GM12873 (cell line): ENCODE measurements around the gene PBX1.

Source experiments
- TF ChIP-seq, protein P1 (sequence below): IDR thresholded peaks from 2 replicates; pipeline ENCODE4 v1.5.1; 2012; ENCODE audit warnings: low read depth, mild to moderate bottlenecking, moderate library complexity, low read length, control low read depth; ENCODE audit not compliant: insufficient read depth; ENCODE audit errors: missing control alignments

PBX1 gene

DNA sequence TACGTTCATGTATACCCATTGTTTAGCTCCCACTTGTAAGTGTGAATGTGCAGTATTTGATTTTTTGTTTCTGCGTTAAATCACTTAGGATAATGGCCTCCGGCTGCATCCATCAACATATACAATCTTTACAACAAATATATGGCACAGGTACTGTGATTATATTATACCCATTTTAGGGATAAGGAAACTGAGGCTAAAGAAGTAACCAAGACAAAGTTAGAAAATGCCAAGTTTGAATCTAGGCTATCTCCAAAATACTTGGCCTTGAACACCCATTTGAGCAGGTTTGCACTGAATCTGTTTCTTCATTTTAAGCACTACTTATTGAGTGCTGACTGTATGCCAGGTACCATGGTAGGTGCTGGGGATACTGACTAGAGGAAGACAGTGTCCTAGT lies 149.6 kb downstream of the PBX1 start:
- TF ChIP-seq, protein P1, sequence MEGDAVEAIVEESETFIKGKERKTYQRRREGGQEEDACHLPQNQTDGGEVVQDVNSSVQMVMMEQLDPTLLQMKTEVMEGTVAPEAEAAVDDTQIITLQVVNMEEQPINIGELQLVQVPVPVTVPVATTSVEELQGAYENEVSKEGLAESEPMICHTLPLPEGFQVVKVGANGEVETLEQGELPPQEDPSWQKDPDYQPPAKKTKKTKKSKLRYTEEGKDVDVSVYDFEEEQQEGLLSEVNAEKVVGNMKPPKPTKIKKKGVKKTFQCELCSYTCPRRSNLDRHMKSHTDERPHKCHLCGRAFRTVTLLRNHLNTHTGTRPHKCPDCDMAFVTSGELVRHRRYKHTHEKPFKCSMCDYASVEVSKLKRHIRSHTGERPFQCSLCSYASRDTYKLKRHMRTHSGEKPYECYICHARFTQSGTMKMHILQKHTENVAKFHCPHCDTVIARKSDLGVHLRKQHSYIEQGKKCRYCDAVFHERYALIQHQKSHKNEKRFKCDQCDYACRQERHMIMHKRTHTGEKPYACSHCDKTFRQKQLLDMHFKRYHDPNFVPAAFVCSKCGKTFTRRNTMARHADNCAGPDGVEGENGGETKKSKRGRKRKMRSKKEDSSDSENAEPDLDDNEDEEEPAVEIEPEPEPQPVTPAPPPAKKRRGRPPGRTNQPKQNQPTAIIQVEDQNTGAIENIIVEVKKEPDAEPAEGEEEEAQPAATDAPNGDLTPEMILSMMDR, result no peak

DNA sequence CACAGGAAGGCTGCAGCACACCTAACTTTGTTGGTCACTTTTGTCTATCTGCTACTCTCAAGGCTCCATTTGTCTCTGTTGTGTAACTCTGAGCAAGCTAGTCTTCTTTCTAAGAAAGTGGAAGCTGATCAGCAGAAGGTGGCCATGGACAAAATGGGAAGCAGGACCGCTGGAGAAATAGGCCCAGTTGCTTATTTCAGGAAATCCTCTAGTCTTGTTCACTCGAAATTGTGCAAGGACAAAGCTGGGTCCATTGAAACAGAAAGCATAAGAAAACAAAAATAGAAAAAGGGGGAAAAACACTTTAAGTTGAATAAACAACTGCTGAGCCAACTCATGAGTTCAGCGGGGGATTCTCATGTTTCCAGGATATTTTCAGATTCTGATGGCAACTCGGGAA lies 150.1 kb downstream of the PBX1 start:
- TF ChIP-seq, protein P1, result no peak

DNA sequence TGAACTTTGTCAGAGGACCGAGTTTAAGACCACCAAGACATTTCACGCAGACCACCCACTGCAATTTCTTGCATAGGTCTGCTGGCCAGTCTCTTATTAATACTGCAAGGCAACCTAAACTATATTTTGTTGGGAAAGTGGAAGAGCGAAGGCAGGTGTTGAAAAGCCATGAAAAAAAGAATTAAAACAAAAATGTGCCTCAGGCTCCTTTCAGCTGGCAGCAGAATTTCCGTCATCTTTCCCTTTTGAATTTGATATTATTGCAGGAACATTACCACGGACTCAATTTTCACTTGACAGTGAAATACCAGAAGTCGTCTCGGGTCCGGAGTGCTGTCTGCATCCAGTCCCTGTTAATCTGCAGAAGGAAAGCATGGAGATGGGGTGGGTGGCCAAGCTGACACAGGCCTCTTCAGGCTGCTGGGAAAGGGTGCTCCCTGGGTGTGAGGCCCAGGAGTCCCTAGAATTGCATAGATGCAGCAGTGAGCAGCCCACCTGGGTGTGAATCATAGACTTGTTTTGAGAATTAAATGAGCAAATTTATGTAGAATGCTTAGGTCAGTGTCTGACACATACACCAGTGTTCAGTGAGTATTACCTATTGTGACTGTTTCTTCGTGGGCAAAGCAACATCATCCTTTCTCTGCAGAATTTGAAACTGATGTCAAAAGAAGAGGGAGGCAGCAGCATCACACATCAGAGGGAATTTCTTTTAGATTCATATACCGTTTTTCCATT lies 150.7 kb downstream of the PBX1 start:
- TF ChIP-seq, protein P1, result no peak

DNA sequence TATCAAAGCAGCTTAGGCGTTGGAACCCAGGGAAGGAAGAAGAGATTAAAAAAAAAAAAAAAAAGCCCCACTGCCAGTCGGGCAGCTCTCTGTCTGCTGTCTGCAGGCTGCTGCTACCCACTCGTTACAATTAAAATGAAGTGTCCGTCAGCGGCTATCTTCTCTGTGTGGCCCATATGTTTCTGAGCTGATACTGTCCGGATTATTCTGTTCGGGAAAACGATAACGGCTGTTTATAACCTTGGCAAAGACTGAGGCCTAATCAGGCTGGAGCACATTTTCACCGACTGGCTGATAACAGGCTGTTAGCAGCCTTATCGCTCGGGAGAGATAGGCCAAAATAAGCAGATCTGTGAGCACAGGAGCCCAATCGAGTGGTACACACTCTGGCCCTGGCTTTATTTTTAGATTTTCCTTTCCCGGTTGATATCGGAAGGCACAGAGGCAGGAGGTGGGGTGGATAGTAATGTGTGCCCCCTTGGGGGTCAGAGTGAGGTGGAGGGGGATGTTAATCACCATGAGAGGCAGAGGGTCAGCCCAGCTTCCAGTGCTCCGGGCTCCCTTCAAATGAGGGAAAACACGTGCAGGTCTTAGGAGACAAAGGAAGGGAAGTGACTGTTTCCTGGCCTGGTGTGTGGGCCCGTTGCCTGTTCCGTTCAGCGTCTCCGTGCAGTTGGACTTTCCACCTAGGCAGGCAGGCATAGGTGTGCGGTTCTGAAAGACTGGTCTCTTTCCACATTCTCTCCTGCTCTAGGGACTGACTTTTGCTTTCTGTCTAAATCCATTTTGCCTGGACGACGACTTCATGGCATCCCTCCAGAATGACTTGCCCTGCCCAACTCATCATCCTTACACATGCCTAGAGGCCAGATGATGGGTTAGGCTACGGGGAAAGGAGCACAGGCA lies 153.4 kb downstream of the PBX1 start:
- TF ChIP-seq, protein P1, result no peak

DNA sequence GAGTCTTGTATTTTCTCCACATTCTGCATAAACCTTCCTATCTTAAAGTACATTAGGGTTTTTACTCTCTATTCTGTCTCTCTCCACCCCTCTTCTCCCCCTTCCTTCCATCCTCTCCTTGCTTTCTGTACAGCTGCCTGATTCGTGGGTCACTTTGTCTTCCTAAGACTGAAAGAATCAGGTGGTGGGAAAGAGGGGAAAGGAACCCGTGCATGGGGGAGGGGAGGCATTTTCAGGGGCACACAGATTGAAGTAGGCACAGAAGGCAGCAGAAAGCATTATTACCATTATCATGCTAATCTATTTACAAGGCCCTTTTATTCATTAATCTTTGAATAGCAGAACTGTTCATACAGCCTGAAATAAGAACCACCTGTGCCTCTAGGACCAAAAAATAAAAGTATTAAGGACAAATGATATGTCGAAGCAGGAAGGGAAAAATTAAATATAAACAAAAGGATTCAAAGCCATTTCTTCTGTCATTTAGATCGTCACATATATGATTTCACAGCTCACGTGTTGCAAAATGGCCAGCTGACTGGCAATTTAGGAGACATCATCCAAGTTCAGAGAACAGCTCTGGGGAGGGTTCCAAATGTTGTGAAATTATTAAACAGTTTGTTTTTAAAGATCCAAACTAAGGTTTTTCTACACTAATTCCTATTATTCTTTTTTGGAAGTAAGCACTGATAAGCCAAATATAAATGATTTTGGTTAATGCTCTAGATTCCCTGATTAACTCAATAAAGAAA lies 154.6 kb downstream of the PBX1 start:
- TF ChIP-seq, protein P1, result no peak

DNA sequence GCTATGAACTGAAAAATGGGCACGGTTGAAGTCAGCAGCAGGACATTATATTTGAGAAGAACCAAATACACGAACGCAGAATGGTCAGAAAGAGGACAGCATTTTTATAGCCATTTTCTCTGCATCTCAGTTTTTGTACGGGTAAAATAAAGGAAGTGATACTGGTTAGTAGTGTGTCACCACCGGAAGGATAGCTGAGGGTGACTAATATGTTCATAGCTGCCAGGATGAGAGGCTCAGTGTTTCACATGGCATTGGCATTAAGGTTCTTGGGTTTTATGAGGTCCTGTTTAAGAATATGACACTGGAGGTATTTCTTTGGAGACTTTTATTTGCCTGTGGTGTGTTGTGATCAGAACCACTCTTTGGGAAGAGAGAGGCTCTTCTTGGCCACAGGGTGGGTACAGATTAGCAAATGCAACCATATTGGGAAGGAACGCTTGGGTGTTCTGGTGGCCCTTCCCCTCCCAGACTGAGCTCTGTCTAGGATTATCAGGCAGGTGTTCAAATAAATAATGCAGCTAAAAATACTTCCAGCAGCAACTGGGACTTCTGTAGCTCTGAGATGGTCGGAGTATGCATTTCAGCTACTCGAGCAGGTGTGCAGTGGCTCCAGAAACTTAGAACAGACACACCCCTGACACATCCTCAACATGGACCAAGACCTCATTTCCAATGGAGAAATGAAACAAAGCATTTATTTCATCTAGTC lies 158.2 kb downstream of the PBX1 start:
- TF ChIP-seq, protein P1, result no peak
